ENCODE data around the gene IFI30.

IFI30 gene

DNA sequence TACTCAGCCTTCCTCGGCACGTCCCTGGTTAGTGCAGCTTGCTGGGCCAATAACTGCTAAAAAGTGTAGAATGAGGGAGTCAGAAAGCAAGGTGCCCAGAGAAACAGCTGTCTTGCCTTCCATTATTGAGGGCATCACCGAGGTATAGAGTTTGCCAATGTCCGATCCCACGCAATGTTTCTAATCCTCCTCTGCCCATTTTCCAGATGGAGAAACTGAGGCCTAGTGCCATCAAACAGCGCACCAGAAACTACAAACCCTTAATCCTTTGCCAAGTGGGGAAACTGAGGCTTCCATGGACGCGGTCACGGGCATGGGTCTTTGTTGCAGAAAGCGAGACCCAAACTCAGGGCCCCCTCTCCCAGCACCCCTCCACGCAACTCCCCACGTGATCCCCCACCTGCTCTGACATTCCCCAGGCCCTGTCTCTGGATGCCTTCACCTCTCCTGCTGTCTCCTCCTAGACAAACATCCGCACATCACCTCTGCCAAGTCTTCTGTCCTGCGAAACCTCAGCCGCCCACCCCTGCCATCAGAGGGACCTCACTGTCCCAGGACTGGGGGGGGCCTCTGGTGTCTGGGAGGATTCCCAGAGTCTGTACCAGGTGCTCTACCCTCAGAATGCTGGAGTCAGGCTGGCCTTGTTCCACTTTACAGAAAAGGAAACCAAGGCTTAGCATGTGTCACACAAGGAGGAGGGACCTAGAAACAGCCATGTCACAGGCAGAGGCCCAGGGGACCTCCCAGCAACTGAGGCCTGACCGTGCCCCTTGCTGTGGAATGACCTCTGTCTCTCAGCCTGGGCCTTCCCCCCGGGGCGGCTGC lies 53.6 kb downstream of the IFI30 start:
- DNase-seq: no peak

All from NCI-H1694 (cell line).